COR-L47 (cell line): ENCODE results near the gene TMEM183A.

Experiments
- DNase-seq: peaks from one replicate; lab custom pipeline; 2025; lab: John Stamatoyannopoulos, UW

The TMEM183A gene

DNA sequence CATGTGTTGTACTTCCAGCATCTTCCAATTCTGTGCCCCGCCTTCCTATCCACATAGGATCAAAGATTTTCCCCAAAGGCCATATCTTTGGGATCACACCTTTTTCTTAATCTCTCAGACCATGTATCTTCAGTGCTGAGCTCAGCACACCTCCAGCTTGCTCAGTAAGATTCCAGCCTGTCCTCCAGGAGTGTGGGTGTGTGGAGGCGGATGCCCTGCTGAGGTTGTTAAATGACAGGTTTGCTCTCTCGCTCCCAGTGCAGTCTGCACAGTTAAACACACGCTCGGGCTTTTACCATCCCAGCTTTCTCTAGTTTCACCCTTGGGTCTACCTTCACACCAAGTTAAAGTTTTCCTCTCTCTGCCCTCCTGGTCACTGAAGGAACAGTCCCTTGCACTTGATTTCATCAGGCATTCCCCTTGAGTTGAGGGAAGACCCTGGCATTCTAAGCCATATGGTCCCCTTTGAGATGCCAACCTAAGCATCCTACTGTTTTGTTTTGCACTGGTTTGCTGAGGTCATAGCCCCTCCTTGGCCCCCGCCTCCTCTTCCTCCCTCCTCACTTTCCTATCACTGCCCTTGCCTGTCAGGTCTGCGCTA is 64.9 kb downstream of the TMEM183A start:
- no peak for DNase-seq

GRCh38 chr1:203072911-203073310 is 65.7 kb downstream of the TMEM183A start:
- DNase-seq = no peak

DNA sequence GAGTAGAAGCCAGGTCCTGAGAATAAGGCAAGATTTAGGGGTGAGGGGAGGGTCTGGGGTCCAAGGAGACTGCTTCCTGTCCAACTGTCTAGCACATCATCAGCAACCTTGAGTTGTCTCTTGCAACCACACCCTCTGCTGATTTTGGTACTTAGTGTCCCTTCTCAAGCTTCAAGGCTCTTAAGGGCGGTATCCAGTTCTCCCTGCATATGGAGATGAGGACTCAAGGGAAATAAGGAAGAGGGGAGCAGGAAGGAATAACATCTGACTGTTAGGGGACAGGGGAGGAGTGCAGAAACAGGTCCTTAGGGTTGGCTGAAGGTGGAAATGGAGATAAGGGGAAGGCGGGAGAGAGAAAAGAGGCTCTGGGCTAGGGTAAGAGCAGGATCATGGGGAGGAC is 66.3 kb downstream of the TMEM183A start:
- DNase-seq = no peak
